Spleen (tissue), 3 donors: ENCODE results near the gene POMT2.

ENCODE experiments used
- POLR2A ChIP-seq, 3 donors: fragments of 450-650 bp; IDR thresholded peaks; one replicate each; pipeline ENCODE4 v1.5.1; 2017; ENCODE audit warnings: antibody characterized with exemption in 3 of 3, mild to moderate bottlenecking in 1 of 3
- POLR2AphosphoS5 ChIP-seq, 3 donors: sonication (generic); formaldehyde crosslinking; IDR thresholded peaks; one replicate each; pipeline ENCODE4 v1.5.1; 2017; ENCODE audit warnings: antibody characterized with exemption in 3 of 3

DNA sequence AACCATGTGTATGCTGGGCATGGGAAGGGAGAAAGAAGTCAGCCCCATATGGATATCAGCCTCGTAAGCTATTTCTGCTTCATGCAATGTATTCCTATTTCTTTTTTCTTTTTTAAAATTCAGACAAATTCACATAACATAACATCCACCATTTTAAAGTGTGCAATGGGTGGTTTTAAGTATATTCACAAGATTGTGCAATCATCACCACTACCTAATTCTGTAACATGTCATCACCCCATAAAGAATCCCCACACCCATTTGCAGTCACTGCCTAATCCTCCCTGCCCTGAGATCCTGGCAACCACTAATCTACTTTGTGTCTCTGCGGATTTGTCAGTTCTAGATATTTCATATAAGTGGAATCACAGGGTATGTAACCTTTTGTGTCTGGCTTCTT lies 9.5 kb downstream of the POMT2 start:
- TF ChIP-seq POLR2A (IDR thresholded peaks at IDR 0.05) (no peak), POLR2AphosphoS5 (IDR thresholded peaks at IDR 0.05) (no peak)
